Parathyroid adenoma (tissue), 2 donors: ENCODE data around the gene MBOAT7.

Experiments
- H2AFZ ChIP-seq: fragments of 300-600 bp; sonication (generic); one replicate; pipeline ENCODE4 v1.7.0; 2017; ENCODE audit warnings: antibody characterized with exemption, mild to moderate bottlenecking
- H3K27ac ChIP-seq: fragments of 300-600 bp; sonication (generic); one replicate; pipeline ENCODE4 v1.7.0; 2017
- H3K27me3 ChIP-seq: fragments of 300-600 bp; sonication (generic); one replicate; pipeline ENCODE4 v1.7.0; 2017; ENCODE audit warnings: low read length; ENCODE audit not compliant: control insufficient read depth, insufficient read depth
- H3K36me3 ChIP-seq: fragments of 300-600 bp; sonication (generic); one replicate; pipeline ENCODE4 v1.7.0; 2017; ENCODE audit warnings: low read length; ENCODE audit not compliant: control insufficient read depth, insufficient read depth
- H3K4me1 ChIP-seq: fragments of 300-600 bp; sonication (generic); one replicate; pipeline ENCODE4 v1.7.0; 2017; ENCODE audit warnings: control low read depth
- H3K4me2 ChIP-seq: fragments of 300-600 bp; sonication (generic); one replicate; pipeline ENCODE4 v1.7.0; 2017; ENCODE audit warnings: low read length
- H3K4me3 ChIP-seq: fragments of 300-600 bp; sonication (generic); one replicate; pipeline ENCODE4 v1.7.0; 2017; ENCODE audit warnings: low read depth, low read length
- H3K79me2 ChIP-seq: fragments of 300-600 bp; sonication (generic); one replicate; pipeline ENCODE4 v1.7.0; 2017; ENCODE audit warnings: control low read depth
- H3K9ac ChIP-seq: fragments of 300-600 bp; sonication (generic); one replicate; pipeline ENCODE4 v1.7.0; 2017; ENCODE audit warnings: mild to moderate bottlenecking
- H3K9me3 ChIP-seq: fragments of 300-600 bp; sonication (generic); one replicate; pipeline ENCODE4 v1.7.0; 2017; ENCODE audit warnings: low read length; ENCODE audit not compliant: control insufficient read depth
- TF ChIP-seq, protein P1 (sequence below): fragments of 300-600 bp; sonication (generic); IDR thresholded peaks from one replicate; pipeline ENCODE4 v1.7.0; 2017; ENCODE audit warnings: antibody characterized with exemption, mild to moderate bottlenecking
- donor health status: primary hyperparathyroidism.

The MBOAT7 gene

DNA sequence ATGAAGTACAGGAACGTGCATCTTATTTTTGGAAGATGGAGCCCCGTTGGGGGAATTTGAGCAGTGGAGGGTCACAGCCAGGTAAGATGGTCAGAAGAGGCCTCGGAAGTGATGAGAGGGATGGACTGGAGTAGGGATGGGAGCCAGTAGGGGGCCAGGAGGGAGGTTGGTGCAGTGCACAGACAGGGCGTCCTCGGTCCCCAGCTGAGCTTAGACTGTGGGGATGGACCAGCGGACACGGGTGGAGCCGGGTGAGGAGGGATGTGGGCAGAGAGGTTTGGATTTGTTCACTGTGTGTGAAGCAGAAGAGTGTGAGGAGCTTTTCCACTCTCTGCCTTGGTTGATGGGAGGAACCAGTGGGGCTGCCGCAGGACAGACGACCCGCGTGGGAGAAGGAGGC, 21.9 kb upstream of the MBOAT7 start:
- H3K27me3 ChIP-seq, result no peaks in the 10 kb centered on the region
- no peak overlapping the region for H3K4me3 ChIP-seq
- H2AFZ ChIP-seq, result no peak overlapping the region
- H3K4me1 ChIP-seq, result no peaks in the 10 kb centered on the region
- H3K27ac ChIP-seq, result no peak overlapping the region
- H3K4me2 ChIP-seq, result no peak overlapping the region
- TF ChIP-seq, protein P1, sequence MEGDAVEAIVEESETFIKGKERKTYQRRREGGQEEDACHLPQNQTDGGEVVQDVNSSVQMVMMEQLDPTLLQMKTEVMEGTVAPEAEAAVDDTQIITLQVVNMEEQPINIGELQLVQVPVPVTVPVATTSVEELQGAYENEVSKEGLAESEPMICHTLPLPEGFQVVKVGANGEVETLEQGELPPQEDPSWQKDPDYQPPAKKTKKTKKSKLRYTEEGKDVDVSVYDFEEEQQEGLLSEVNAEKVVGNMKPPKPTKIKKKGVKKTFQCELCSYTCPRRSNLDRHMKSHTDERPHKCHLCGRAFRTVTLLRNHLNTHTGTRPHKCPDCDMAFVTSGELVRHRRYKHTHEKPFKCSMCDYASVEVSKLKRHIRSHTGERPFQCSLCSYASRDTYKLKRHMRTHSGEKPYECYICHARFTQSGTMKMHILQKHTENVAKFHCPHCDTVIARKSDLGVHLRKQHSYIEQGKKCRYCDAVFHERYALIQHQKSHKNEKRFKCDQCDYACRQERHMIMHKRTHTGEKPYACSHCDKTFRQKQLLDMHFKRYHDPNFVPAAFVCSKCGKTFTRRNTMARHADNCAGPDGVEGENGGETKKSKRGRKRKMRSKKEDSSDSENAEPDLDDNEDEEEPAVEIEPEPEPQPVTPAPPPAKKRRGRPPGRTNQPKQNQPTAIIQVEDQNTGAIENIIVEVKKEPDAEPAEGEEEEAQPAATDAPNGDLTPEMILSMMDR, result no peak
- H3K9ac ChIP-seq, result no peak overlapping the region
- H3K9me3 ChIP-seq, result no peaks in the 10 kb centered on the region
- peaks cover 8% of the 10 kb centered on the region for H3K79me2 ChIP-seq
- H3K36me3 ChIP-seq, result no peaks in the 10 kb centered on the region

DNA sequence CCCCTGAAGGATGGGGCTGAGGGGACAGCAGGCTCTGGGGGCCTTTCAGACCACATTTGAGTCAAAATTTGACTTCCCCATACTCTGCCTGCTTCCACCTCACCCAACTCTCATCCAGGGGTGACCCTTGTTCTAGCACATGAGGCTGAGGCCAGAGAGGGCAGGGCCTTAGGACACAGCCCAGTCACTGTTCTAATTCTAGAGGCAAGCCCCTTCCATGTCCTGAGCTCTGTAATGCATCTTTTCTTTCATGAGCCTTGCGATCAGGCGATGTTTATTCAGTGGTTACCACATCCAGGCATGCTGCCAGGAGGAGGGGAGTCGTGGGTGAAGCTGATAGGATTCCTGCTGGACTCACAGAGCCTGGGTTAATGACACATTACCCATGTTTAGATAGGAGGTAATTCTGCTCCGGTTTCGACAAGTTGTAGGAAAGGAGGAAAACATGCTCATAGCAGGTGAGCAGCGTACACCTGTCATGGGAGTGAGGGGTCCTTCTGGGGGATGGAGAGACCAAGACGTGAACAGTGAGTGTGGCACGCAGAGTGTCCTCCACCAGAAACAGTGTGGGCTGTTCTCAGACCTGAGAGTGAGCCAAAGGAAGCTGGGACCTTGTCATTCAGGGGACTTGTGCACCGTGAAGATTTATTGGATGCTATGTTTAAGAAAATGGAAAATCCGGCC, 20.6 kb upstream of the MBOAT7 start:
- Histone ChIP-seq H3K27me3 (no peaks in the 10 kb centered on the region), H2AFZ (no peak overlapping the region), H3K9ac (no peak overlapping the region), H3K79me2 (peaks cover 15% of the 10 kb centered on the region), H3K27ac (no peak overlapping the region), H3K36me3 (no peaks in the 10 kb centered on the region), H3K4me3 (no peak overlapping the region), H3K4me2 (no peak overlapping the region), H3K4me1 (peaks cover 5% of the 10 kb centered on the region), H3K9me3 (no peaks in the 10 kb centered on the region)
- TF ChIP-seq, protein P1, result no peak

DNA sequence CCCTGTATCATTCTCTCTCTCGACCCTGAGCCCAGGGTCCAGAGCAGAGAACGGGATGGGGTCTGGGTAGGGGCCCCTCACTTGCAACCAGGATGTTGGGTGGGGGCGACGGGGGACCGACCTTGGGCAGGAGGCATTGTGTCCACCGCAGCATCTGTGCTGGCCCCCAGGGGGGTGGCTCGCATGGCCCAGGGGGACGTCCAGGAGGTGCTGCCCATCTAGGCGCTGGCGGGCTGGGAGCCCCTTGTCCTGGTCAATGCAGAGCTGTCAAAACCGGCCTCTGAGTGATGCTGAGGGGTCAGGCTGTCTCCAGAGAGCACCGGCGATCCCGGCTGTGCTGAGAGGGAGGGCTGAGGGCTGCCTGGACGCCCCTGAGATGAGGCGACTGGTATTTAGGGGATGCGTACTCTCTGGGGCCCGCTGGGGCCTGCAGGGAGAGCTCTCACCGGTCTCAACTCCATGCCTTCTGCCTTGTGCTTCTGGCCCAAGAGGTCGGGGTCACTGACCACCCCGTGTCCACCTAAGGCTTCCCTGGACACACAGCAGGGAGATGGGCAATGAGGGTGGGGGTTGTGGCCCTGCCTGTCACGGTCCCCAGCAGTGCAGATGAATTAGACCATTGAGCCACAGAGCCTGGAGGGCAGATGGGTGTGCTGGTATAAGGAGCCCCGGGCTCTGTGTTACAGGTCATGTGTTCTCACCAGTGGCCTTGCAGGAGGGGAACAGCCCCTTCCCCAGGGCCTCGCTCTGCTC, 19.9 kb upstream of the MBOAT7 start:
- Histone ChIP-seq H3K27ac (peak overlapping the region; percentile 24), H3K4me3 (no peak overlapping the region)

DNA sequence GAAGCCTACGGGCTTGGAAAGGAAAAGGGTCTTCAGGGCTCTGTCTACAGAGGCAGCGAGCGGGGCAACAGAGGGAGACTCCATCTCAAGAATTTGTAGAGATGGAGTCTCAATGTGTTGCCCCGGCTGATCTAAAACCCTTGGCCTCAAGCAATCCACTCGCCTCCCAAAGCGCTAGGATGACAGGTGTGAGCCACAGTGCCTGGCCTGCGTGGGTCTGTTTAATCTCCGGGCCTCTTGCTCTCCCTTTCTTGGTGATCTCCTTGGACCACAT, 19.3 kb upstream of the MBOAT7 start:
- Histone ChIP-seq H3K4me2 (no peak overlapping the region), H3K79me2 (peaks cover 25% of the 10 kb centered on the region), H3K4me3 (no peak overlapping the region), H2AFZ (no peak overlapping the region), H3K36me3 (no peaks in the 10 kb centered on the region), H3K9me3 (no peaks in the 10 kb centered on the region), H3K27me3 (no peaks in the 10 kb centered on the region), H3K9ac (no peak overlapping the region), H3K4me1 (peaks cover 7% of the 10 kb centered on the region), H3K27ac (peak overlapping the region; percentile 22)
- TF ChIP-seq, protein P1, result no peak

More for the DNA sequence above, 19.9 kb upstream of the MBOAT7 start:
- Histone ChIP-seq H3K36me3 (no peaks in the 10 kb centered on the region), H3K79me2 (peaks cover 20% of the 10 kb centered on the region), H2AFZ (no peak overlapping the region), H3K9ac (no peak overlapping the region), H3K27me3 (no peaks in the 10 kb centered on the region), H3K4me1 (peaks cover 7% of the 10 kb centered on the region), H3K4me2 (no peak overlapping the region), H3K9me3 (no peaks in the 10 kb centered on the region)
- TF ChIP-seq, protein P1, result no peak
